Spinal cord (tissue), 10 donors: ENCODE data around the gene ASMT. TPM values are rescaled to one million over a fixed set of nuclear protein-coding genes. Genes with fewer than 3 reads are reported as not detected.
"Not testable (repeated sequence)": the region's sequence is repeated elsewhere in the genome, so short reads cannot be mapped to it uniquely, and the experiment has no call there.

Source experiments
- DNase-seq, 6 donors: peaks; one replicate each; pipeline versions ENCODE4 v3.0.0 to v3.0.0-alpha.2; 2013 to 2015; ENCODE audit warnings: low spot score in 6 of 6, low read depth in 4 of 6
- H3K27ac ChIP-seq: one replicate; pipeline ENCODE4 v1.5.1; 2013; ENCODE audit warnings: low read depth, low read length, control low read depth
- H3K27me3 ChIP-seq: one replicate; pipeline ENCODE4 v1.6.1; 2013; ENCODE audit warnings: low read length; ENCODE audit not compliant: control insufficient read depth, insufficient read depth
- H3K36me3 ChIP-seq: one replicate; pipeline ENCODE4 v1.6.1; 2013; ENCODE audit warnings: low read length; ENCODE audit not compliant: control insufficient read depth, insufficient read depth
- H3K4me1 ChIP-seq: one replicate; pipeline ENCODE4 v1.6.1; 2013; ENCODE audit warnings: low read length; ENCODE audit not compliant: control insufficient read depth, insufficient read depth
- H3K4me3 ChIP-seq: one replicate; pipeline ENCODE4 v1.5.1; 2013; ENCODE audit warnings: low read depth, low read length, control low read depth
- H3K9me3 ChIP-seq: one replicate; pipeline ENCODE4 v1.6.1; 2013; ENCODE audit warnings: low read length; ENCODE audit not compliant: control insufficient read depth, insufficient read depth
- WGBS: methylation state at CpG from one replicate; pipeline ENCODE4 v1.1.5; 2013; ENCODE audit warnings: missing lambda C conversion rate; ENCODE audit not compliant: insufficient coverage; 5-methylcytosine and 5-hydroxymethylcytosine counted together
- polyA plus RNA-seq, 2 donors: library from polyadenylated mRNA; unstranded; fragments of 120-200 nt; gene quantifications; one replicate each; pipeline ENCODE4 v1.2.1, GENCODE V29; 2013; ENCODE audit not compliant: insufficient read length in 2 of 2
- total RNA-seq, 2 donors: library from RNA; depleted of rRNA in 1 of 2; stranded (reverse); fragments of 120-200 nt in 1 of 2; fragments of >200 nt in 1 of 2; gene quantifications; one replicate each; pipeline versions ENCODE4 v1.2.3 to v1.2.4, GENCODE V29; 2013 to 2014
- donor health status: healthy.

ASMT gene
- total and polyA plus RNA-seq, 4 donors, result 0.30 to 0.57 (median 0.36) TPM

DNA sequence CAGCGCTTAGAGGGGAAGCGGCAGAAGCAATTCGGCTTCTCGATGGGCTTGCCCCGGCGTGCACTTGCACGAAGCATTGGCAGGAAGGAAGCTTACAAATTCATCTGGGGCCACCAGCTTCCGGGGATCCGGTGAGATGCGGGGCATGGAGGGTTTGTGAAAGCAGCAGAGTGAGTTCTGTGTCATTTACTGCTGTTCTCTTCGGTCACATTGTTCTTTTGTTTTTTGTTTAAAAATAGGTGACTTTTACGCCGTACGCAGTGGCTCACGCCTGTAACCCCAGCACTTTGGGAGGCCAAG is 47.0 kb downstream of the ASMT start:
- Histone ChIP-seq H3K9me3 (no peaks in the 10 kb centered on the region), H3K27me3 (no peaks in the 10 kb centered on the region), H3K27ac (no peak overlapping the region), H3K36me3 (no peaks in the 10 kb centered on the region), H3K4me3 (no peak overlapping the region), H3K4me1 (peaks cover 10% of the 10 kb centered on the region)
- DNase-seq, result no peak
- WGBS, result 85% methylated on average over 7 of the region's 15 CpGs

DNA sequence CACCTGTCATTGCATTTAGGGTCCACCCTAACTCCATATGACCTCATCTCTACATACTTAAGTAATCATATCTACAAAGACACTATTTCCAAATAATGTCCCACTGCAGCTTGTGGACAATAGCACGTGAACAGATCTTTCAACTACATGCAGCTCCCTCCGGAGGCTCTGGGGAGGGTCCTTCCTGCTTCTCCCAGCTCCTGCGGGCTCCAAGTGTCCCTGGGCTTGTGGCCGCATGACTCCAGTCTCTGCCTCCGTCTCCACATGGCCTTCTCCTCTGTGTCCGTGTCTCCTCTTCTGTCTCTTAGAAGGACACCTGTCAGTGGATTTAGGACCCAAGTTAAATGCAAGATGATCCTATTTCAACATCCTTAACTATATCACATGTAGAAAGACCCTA is 52.7 kb downstream of the ASMT start:
- H3K9me3 ChIP-seq, result no peaks in the 10 kb centered on the region
- H3K4me3 ChIP-seq, result no peak overlapping the region
- no peak overlapping the region for H3K27ac ChIP-seq
- H3K4me1 ChIP-seq, result no peaks in the 10 kb centered on the region
- H3K36me3 ChIP-seq, result no peaks in the 10 kb centered on the region
- H3K27me3 ChIP-seq, result no peaks in the 10 kb centered on the region
- 82% methylated on average over 6 of the region's 6 CpGs for WGBS
- DNase-seq, result no peak

DNA sequence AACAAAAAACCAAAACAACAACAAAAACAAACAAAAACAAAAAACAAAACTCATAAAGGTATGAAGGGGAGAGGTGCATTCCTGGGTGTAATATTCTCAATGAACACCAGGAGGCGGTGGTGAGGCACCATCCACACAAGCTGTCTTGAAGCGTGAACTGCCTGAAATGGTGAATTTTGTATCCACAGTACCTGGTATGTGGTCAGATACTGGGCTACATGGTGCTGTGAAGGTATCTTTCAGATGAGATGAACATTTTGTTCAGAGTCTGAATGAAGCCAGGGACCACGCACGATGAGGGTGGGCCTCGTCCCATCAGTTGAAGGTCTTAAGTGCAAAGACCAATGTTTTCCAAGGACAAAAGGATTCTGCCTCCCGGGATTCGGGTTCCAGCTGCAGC is 58.5 kb downstream of the ASMT start:
- peak in 1 of 6 donors; percentile 26 for DNase-seq
- no peaks in the 10 kb centered on the region for H3K4me1 ChIP-seq
- no peak overlapping the region for H3K27ac ChIP-seq
- 84% methylated on average over 7 of the region's 7 CpGs for WGBS
- H3K4me3 ChIP-seq, result no peak overlapping the region
- H3K9me3 ChIP-seq, result no peaks in the 10 kb centered on the region
- no peaks in the 10 kb centered on the region for H3K36me3 ChIP-seq
- no peaks in the 10 kb centered on the region for H3K27me3 ChIP-seq

DNA sequence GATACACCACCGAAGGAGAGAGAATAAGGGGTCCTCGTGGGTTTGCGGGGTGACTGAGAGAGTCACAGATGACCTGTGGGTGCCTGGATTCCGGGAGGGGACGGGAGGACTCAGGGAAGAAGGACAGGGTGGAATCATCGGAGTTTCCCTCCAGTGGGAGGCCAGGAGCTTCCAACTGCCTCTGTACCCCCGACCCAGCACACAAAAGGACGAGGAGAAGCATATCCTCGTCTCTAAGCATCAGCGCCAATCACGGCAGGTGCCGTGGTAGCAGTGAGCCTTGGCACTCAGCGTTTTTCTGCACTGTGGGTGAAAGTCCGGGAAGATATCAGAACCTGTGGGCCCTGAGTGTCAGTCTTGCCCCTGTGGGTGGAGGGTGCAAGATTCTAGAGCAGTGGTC is 62.0 kb downstream of the ASMT start:
- Histone ChIP-seq H3K27ac (no peak overlapping the region), H3K36me3 (no peaks in the 10 kb centered on the region), H3K4me3 (no peak overlapping the region), H3K27me3 (no peaks in the 10 kb centered on the region), H3K4me1 (no peaks in the 10 kb centered on the region), H3K9me3 (no peaks in the 10 kb centered on the region)
- WGBS, result 90% methylated on average over 11 of the region's 14 CpGs
- DNase-seq, result no peak

DNA sequence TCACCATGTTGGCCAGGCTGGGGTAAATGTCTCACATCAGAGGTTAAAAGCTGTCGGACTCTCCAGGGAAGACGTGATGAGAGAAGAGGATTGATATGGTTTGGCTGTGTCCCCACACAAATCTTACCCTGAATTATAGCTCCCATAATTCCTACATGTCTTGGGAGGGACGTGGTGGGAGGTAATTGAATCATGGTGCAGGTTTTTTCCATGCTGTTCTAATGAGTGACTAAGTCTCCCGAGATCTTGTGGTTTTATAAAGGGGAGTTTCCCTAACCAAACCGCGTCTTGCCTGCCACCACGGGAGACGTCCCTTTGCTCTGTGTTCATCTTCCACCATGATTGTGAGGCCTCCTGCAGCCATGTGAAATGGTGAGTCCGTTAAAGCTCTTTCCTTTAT is 64.4 kb downstream of the ASMT start:
- H3K9me3 ChIP-seq, result no peaks in the 10 kb centered on the region
- no peaks in the 10 kb centered on the region for H3K36me3 ChIP-seq
- no peaks in the 10 kb centered on the region for H3K27me3 ChIP-seq
- no peak overlapping the region for H3K27ac ChIP-seq
- WGBS, result 73% methylated on average over 3 of the region's 9 CpGs
- no peak for DNase-seq
- H3K4me1 ChIP-seq, result no peaks in the 10 kb centered on the region
- H3K4me3 ChIP-seq, result no peak overlapping the region

DNA sequence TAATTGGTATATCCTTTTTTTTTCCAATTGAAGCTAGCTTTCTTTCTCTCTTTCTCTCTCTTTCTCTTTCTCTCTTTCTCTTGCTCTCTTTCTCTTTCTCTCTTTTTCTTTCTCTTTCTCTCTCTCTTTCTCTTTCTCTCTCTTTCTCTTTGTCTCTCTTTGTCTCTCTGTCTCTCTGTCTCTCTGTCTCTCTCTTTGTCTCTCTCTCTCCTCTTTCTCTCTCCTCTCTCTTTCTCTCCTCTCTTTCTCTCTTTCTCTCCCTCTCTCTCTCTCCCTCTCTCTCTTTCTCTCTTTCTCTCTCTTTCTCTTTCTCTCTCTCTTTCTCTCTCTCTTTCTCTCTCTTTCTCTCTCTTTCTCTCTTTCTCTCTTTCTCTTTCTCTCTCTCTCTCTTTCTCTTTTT is 66.6 kb downstream of the ASMT start:
- H3K27me3 ChIP-seq, result no peaks in the 10 kb centered on the region
- no peaks in the 10 kb centered on the region for H3K9me3 ChIP-seq
- no peak for DNase-seq
- H3K36me3 ChIP-seq, result no peaks in the 10 kb centered on the region
- H3K4me3 ChIP-seq, result no peak overlapping the region
- no peak overlapping the region for H3K27ac ChIP-seq
- H3K4me1 ChIP-seq, result no peaks in the 10 kb centered on the region

DNA sequence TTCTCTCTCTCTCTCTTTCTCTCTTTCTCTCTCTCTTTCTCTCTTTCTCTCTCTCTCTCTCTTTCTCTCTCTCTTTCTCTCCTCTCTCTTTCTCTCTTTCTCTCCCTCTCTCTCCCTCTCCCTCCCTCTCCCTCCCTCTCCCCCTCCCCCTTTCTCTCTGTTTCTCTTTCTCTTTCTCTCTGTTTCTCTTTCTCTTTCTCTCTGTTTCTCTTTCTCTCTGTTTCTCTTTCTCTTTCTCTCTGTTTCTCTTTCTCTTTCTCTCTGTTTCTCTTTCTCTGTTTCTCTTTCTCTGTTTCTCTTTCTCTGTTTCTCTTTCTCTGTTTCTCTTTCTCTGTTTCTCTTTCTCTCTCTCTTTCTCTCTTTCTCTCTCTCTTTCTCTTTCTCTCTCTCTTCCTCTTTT is 67.0 kb downstream of the ASMT start:
- not testable (repeated sequence) for H3K4me1 ChIP-seq, H3K27ac ChIP-seq

DNA sequence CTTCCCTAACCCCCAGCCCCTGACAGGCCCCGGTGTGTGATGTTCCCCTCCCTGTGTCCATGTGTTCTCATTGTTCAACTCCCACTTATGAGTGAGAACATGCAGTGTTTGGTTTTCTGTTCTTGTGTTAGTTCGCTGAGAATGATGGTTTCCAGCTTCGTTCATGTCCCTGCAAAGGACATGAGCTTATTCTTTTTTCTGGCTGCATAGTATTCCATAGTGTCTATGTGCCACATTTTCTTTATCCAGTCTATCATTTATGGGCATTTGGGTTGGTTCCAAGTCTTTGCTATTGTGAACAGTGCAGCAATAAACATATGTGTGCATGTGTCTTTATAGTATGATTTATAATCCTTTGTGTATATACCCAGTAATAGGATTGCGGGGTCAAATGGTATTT is 67.6 kb downstream of the ASMT start:
- H3K9me3 ChIP-seq, H3K27ac ChIP-seq, H3K4me1 ChIP-seq, DNase-seq, H3K36me3 ChIP-seq, H3K27me3 ChIP-seq, H3K4me3 ChIP-seq: not testable (repeated sequence)
- no CpG with 5 or more reads among the region's 4 CpGs for WGBS

More for the DNA sequence above, 67.0 kb downstream of the ASMT start:
- H3K36me3 ChIP-seq, DNase-seq, H3K27me3 ChIP-seq, H3K4me3 ChIP-seq, H3K9me3 ChIP-seq: not testable (repeated sequence)

DNA sequence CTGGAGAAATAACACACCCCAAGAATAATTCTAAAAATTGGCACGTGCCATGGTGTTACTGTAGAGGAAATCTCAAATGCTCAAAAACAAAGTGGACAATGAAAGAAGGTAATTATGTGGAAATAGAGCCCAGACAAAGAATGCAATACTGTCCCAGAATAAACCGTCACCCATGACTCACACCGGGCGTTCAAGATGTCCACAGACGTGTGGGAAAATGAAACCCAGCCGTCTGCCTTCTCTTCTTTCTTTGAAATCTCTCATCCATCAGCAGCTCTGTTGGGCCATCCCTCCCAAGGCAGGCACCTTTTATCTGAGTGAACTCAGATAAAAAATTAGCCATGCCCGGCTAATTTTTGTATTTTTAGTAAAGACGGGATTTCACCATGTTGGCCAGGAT is 70.0 kb downstream of the ASMT start:
- not testable (repeated sequence) for H3K4me3 ChIP-seq, H3K4me1 ChIP-seq, H3K27me3 ChIP-seq, H3K9me3 ChIP-seq, H3K27ac ChIP-seq, H3K36me3 ChIP-seq, DNase-seq
- WGBS, result 24% methylated on average over 2 of the region's 8 CpGs

DNA sequence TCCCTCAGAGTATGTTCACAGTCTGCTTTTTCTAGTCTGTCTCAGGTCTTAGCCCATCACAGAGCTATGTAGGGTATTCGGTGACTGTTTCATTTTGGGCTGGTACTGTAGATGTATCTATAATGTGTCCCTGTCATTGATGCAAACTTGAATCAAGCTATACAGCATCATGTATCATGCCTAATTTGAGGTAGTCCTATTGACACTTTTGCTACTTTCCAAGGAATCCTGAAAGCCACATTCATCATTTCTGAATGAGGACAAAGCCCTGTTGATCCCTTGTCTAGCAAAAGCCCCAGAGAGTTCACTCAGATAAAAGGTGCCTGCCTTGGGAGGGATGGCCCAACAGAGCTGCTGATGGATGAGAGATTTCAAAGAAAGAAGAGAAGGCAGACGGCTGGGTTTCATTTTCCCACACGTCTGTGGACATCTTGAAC is 70.6 kb downstream of the ASMT start:
- not testable (repeated sequence) for H3K4me3 ChIP-seq, DNase-seq, H3K4me1 ChIP-seq, H3K27me3 ChIP-seq, H3K9me3 ChIP-seq, H3K36me3 ChIP-seq, H3K27ac ChIP-seq
- no CpG with 5 or more reads among the region's 3 CpGs for WGBS

DNA sequence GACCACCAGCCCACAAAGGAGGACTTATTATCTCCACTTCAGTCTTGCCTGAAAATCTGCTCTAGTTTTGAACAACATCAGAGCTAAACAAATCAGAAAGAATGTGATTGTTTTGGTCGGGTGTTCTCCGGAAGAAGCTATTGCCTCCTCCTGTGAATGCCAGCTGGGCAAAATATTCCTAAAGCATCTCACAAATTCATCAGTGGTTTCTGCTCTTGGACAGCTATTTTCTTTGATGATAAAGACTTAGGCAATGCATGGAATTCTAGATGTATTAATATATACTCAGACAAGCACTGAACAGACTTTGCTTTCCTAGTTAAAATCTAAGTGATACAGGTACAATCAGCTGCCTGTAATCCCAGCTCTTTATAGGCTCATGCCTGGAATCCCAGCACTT is 71.8 kb downstream of the ASMT start:
- Histone ChIP-seq H3K36me3 (no peaks in the 10 kb centered on the region), H3K4me3 (no peak overlapping the region), H3K4me1 (no peaks in the 10 kb centered on the region), H3K27me3 (no peaks in the 10 kb centered on the region), H3K27ac (no peak overlapping the region), H3K9me3 (no peaks in the 10 kb centered on the region)
- no CpG with 5 or more reads among the region's 2 CpGs for WGBS
- DNase-seq, result no peak
